ENCODE data around the gene DDO. TPM values are rescaled to one million over a fixed set of nuclear protein-coding genes. Genes with fewer than 3 reads are reported as not detected.

Gene DDO
- total and polyA plus RNA-seq, 9 donors: 0.45 to 2.5 (median 0.88) TPM; not detected in 3

DNA sequence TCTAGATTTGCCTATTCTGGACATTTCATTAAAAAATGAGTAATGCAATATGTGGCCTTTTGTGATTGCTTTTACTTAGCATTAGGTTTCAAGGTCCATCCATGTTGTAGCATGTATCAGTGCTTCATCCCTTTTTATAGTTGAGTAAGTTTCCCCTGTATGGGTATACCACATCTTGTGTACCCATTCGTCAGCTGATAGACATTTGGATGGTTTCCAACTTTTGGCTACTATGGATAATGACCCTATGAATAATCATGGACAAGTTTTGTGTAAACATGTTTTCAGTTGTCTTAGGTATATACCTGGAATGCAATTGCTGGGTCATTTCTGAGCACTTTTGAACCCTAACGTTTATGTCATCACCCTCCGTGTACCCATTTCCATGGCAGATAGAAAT lies 72.6 kb downstream of the DDO start:
- peaks cover 15% of the 10 kb centered on the region for H3K4me1 ChIP-seq (ENCODE audit: insufficient read depth)
- TF ChIP-seq, protein P1, sequence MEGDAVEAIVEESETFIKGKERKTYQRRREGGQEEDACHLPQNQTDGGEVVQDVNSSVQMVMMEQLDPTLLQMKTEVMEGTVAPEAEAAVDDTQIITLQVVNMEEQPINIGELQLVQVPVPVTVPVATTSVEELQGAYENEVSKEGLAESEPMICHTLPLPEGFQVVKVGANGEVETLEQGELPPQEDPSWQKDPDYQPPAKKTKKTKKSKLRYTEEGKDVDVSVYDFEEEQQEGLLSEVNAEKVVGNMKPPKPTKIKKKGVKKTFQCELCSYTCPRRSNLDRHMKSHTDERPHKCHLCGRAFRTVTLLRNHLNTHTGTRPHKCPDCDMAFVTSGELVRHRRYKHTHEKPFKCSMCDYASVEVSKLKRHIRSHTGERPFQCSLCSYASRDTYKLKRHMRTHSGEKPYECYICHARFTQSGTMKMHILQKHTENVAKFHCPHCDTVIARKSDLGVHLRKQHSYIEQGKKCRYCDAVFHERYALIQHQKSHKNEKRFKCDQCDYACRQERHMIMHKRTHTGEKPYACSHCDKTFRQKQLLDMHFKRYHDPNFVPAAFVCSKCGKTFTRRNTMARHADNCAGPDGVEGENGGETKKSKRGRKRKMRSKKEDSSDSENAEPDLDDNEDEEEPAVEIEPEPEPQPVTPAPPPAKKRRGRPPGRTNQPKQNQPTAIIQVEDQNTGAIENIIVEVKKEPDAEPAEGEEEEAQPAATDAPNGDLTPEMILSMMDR (IDR thresholded peaks at IDR 0.05): no peak
- TF ChIP-seq EP300 (IDR thresholded peaks at IDR 0.05) (no peak), POLR2A (IDR thresholded peaks at IDR 0.05) (no peak)
- no peaks in the 10 kb centered on the region for H3K27me3 ChIP-seq
- H3K36me3 ChIP-seq: no peaks in the 10 kb centered on the region
- DNase-seq: no peak
- 92 to 99% (median 94%) methylated on average over 3 of the region's 3 CpGs for WGBS, 3 donors
- no peaks in the 10 kb centered on the region for H3K9me3 ChIP-seq
- intact Hi-C loops (cut with DNase I): no loop called here
- H3K4me3 ChIP-seq: no peak overlapping the region
- H3K27ac ChIP-seq: no peak overlapping the region

Other genes starting within 250 kb of the DDO start
- 10 to 100 TPM; 16.1 to 37.2 (median 22.0) TPM for gene WASF1, start 235.9 kb downstream of the DDO start, total RNA-seq
- gene WASF1, start 235.9 kb downstream of the DDO start, polyA plus RNA-seq: 10 to 100 TPM; 26.6 to 40.6 TPM
- 10 to 100 TPM; 16.6 to 23.9 (median 19.8) TPM for gene CDC40, start 235.1 kb downstream of the DDO start, total RNA-seq
- gene CDC40, start 235.1 kb downstream of the DDO start, polyA plus RNA-seq: 10 to 100 TPM; 12.6 to 19.6 TPM
- 10 to 100 TPM in 2 of 7 donors, 1 to 10 TPM in 5; 5.7 to 13.5 (median 9.2) TPM for gene METTL24, start 57.2 kb downstream of the DDO start, total RNA-seq
- gene METTL24, start 57.2 kb downstream of the DDO start, polyA plus RNA-seq: 1 to 10 TPM; 2.0 to 5.6 TPM
- gene SLC22A16, start 61.0 kb upstream of the DDO start, total RNA-seq: 1 to 10 TPM in 1 of 7 donors, under 1 TPM in 3, not detected in 3; 0.24 to 3.6 (median 0.42) TPM
- under 1 TPM; 0.15 to 0.63 TPM for gene SLC22A16, start 61.0 kb upstream of the DDO start, polyA plus RNA-seq

Measured in ovary (tissue), 9 donors.